SU-DHL-6 (cell line): ENCODE measurements around the gene GRM3.
A peak's percentile ranks its signal among the peaks of the same experiment; 100 is the strongest.

ENCODE experiments used
- H2AFZ ChIP-seq: fragments of 200-600 bp; sonication (generic); 2 replicates; pipeline ENCODE4 v1.6.1; 2014; ENCODE audit warnings: low read depth, mild to moderate bottlenecking, moderate library complexity, mixed read lengths, antibody characterized with exemption, low read length; ENCODE audit not compliant: severe bottlenecking
- H3F3A ChIP-seq: fragments of 200-600 bp; shearing (Covaris generic); 2 replicates; pipeline ENCODE4 v1.6.0; 2016; ENCODE audit warnings: antibody characterized with exemption, mild to moderate bottlenecking; ENCODE audit not compliant: insufficient read depth
- H3K27ac ChIP-seq: fragments of 200-600 bp; sonication (generic); 2 replicates; pipeline ENCODE4 v1.5.1; 2016; ENCODE audit warnings: low read depth, mild to moderate bottlenecking, low read length, moderate library complexity, mixed read lengths
- H3K27me3 ChIP-seq: fragments of 200-600 bp; sonication (generic), shearing (Covaris generic); 2 replicates; pipeline ENCODE4 v1.6.0; 2014; ENCODE audit warnings: mild to moderate bottlenecking, low read length
- H3K36me3 ChIP-seq: fragments of 200-600 bp; sonication (generic); 2 replicates; pipeline ENCODE4 v1.6.1; 2014; ENCODE audit warnings: mild to moderate bottlenecking, low read length, mixed read lengths
- H3K4me2 ChIP-seq: fragments of 300-600, 200-600 bp; shearing (Covaris generic), sonication (generic); 2 replicates; pipeline ENCODE4 v1.6.0; 2014; ENCODE audit warnings: low read length, low read depth, mild to moderate bottlenecking; ENCODE audit not compliant: poor library complexity, severe bottlenecking
- H3K4me3 ChIP-seq: fragments of 200-600 bp; sonication (generic); 2 replicates; pipeline ENCODE4 v1.5.1; 2014; ENCODE audit warnings: antibody characterized with exemption, low read length, mild to moderate bottlenecking, mixed read lengths; ENCODE audit not compliant: insufficient read depth, poor library complexity, severe bottlenecking
- H3K79me2 ChIP-seq: fragments of 200-600 bp; sonication (generic); 2 replicates; pipeline ENCODE4 v1.6.1; 2014; ENCODE audit warnings: mild to moderate bottlenecking, low read length, moderate library complexity; ENCODE audit not compliant: insufficient read depth
- H3K9ac ChIP-seq: fragments of 200-600 bp; sonication (generic); 2 replicates; pipeline ENCODE4 v1.7.0; 2014; ENCODE audit warnings: mild to moderate bottlenecking, low read length
- H3K9me2 ChIP-seq: fragments of 200-600 bp; sonication (generic); replicated peaks from 2 replicates; pipeline ENCODE4 v1.6.1; 2014; ENCODE audit warnings: low read length; ENCODE audit not compliant: insufficient read depth
- H3K9me3 ChIP-seq: fragments of 200-600 bp; sonication (generic); 2 replicates; pipeline ENCODE4 v1.6.1; 2014; ENCODE audit warnings: low read length, mixed read lengths; ENCODE audit not compliant: insufficient read depth
- H4K20me1 ChIP-seq: fragments of 200-600 bp; sonication (generic); 2 replicates; pipeline ENCODE4 v1.6.1; 2014; ENCODE audit warnings: low read depth, mild to moderate bottlenecking, antibody characterized with exemption, low read length, moderate library complexity, mixed read lengths
- CTCF ChIP-seq: fragments of 200-600 bp; sonication (generic); IDR thresholded peaks from one replicate; pipeline ENCODE4 v1.5.1; 2017; ENCODE audit warnings: antibody characterized with exemption, mild to moderate bottlenecking, low read length, moderate library complexity; ENCODE audit not compliant: insufficient read depth, poor library complexity, severe bottlenecking
- EZH2phosphoT487 ChIP-seq: fragments of 200-600 bp; sonication (generic), shearing (Covaris generic); conservative IDR thresholded peaks from 2 replicates; pipeline ENCODE4 v1.6.1; 2018; ENCODE audit warnings: mild to moderate bottlenecking, antibody characterized with exemption, low read length, moderate library complexity, mixed read lengths

The GRM3 gene

GRCh38 chr7:86643561-86644281 is at the start of gene GRM3:
GRM3 (plus strand) TSS chr7:86643909; CDS start chr7:86765146, 121,237 bp downstream.
- H3K9me2 ChIP-seq, result no peaks in the 10 kb centered on the region
- no peaks in the 10 kb centered on the region for H3K27me3 ChIP-seq
- TF ChIP-seq EZH2phosphoT487 (no peak), CTCF (no peak)
- no peaks in the 10 kb centered on the region for H4K20me1 ChIP-seq
- H3K9me3 ChIP-seq, result no peaks in the 10 kb centered on the region
- H3F3A ChIP-seq, result no peaks in the 10 kb centered on the region
- no peak within 1 kb of the TSS for H3K9ac ChIP-seq
- H3K4me3 ChIP-seq, result no peak within 1 kb of the TSS
- no peak within 1 kb of the TSS for H2AFZ ChIP-seq
- no peaks in the 10 kb centered on the region for H3K36me3 ChIP-seq
- no peak within 1 kb of the TSS for H3K27ac ChIP-seq
- H3K4me2 ChIP-seq, result no peak within 1 kb of the TSS
- no peaks in the 10 kb centered on the region for H3K79me2 ChIP-seq

GRCh38 chr7:86598311-86598710 is 45.4 kb upstream of the GRM3 start:
- H3K4me3 ChIP-seq, result no peak overlapping the region
- peak; percentile 33 for TF ChIP-seq CTCF
- TF ChIP-seq EZH2phosphoT487, result no peak
- H3F3A ChIP-seq, result no peaks in the 10 kb centered on the region
- H2AFZ ChIP-seq, result no peak overlapping the region
- H3K9ac ChIP-seq, result no peak overlapping the region
- no peaks in the 10 kb centered on the region for H3K79me2 ChIP-seq
- H3K9me3 ChIP-seq, result no peaks in the 10 kb centered on the region
- H3K27me3 ChIP-seq, result no peaks in the 10 kb centered on the region
- H3K4me2 ChIP-seq, result no peak overlapping the region
- no peaks in the 10 kb centered on the region for H3K36me3 ChIP-seq
- no peaks in the 10 kb centered on the region for H3K9me2 ChIP-seq
- H3K27ac ChIP-seq, result no peak overlapping the region
- no peaks in the 10 kb centered on the region for H4K20me1 ChIP-seq

DNA sequence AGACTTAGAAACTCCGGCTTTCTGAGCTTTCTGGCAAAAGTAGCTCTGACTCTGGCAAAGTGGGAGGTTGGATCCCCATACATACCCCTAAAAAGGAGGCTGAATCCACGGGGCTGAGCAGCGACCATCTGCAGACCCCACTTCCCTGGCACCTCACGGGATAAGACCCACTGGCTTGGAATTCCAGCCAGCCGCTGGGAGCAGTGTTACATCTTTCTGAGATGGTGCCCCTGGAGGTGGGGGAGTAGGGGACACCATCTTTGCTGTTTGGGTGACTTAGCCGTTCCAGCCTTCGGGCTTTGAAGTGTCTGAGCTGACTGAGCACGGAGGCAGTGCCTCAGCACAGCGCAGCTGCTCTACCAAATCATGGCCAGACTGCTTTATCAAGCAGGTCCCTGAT is 45.0 kb upstream of the GRM3 start:
- Histone ChIP-seq H3K27ac (no peak overlapping the region), H3K79me2 (no peaks in the 10 kb centered on the region), H3K27me3 (no peaks in the 10 kb centered on the region), H3K4me2 (no peak overlapping the region), H3K9me3 (no peaks in the 10 kb centered on the region), H4K20me1 (no peaks in the 10 kb centered on the region), H3K36me3 (no peaks in the 10 kb centered on the region), H3K9me2 (no peaks in the 10 kb centered on the region), H3K4me3 (no peak overlapping the region), H3K9ac (no peak overlapping the region), H3F3A (no peaks in the 10 kb centered on the region), H2AFZ (no peak overlapping the region)
- TF ChIP-seq CTCF, result no peak
- no peak for TF ChIP-seq EZH2phosphoT487
